IPS-NIHi7 (cell line): ENCODE measurements around the gene RAB3GAP2.
"Not testable (repeated sequence)": the region's sequence is repeated elsewhere in the genome, so short reads cannot be mapped to it uniquely, and the experiment has no call there.

Source experiments
- DNase-seq: peaks from one replicate; pipeline ENCODE4 v3.0.0; 2012; ENCODE audit warnings: mixed read lengths; ENCODE audit errors: extremely low spot score

Gene RAB3GAP2

GRCh38 chr1:220272047-220272840 is at the start of gene RAB3GAP2:
TSS of gene RAB3GAP2 (minus strand) at chr1:220272453. CDS start at chr1:220272337, 116 bp downstream.
- peak; percentile 98 for DNase-seq

GRCh38 chr1:220321758-220322157 is 49.5 kb upstream of the RAB3GAP2 start:
- no peak for DNase-seq

GRCh38 chr1:220320709-220321108 is 48.5 kb upstream of the RAB3GAP2 start:
- DNase-seq = no peak

DNA sequence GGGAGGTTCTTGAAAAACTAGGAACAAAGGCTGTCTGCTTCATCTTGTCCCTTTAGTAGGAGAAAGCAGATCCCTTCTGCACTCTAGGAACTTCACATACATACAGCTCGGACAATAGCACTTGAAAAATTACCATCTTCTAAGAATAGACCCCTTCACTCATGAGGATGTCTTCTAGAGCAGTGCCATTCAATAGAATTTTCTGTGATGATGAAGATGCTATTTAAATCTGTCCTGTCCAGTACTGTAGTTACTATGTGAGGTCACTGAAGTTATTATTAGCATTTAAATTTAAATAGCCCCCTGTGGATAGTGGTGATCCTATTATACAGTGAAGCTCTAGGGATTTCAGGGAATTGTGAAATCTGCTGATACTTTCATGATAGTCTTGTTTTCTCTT is 46.4 kb upstream of the RAB3GAP2 start:
- no peak for DNase-seq

DNA sequence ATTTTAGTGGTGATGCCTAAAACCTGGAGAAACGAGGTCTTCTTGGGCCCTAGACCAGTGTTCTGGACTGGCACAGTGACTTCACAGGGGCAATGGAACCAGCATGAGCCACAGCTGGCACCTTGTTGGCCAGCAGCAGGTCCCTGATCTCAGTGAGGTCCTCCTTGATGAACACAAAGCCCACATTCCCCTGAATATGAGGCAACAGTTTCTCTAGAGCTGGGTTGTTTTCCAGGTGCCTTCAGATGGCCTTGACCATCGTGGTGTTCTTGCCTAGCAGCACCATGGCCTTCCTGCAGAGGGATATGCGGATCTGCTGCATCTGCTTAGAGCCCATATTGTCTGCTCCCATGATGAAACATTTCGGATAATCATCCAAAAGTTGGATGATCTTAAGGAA is 44.9 kb upstream of the RAB3GAP2 start:
- DNase-seq = no peak

DNA sequence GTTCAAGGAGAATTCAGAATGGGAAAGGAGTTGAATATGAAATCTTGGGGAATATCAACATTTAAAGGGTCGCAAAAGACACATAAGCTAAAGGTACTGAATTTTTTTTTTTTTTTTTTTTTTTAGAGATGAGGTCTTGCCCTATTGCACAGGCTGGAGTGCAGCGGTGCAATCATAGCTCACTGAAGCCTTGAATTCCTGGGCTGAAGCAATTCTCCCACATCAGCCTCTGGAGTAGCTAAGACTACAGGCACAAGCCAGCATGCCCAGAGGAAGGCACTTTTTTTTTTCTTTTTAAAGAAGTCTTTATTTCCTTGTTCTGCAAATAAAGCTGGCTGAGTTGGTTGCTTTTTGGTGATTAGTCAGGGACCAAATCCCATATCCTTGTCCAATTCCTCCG is 44.1 kb upstream of the RAB3GAP2 start:
- no peak for DNase-seq

GRCh38 chr1:220315070-220315839 is 43.0 kb upstream of the RAB3GAP2 start:
- DNase-seq = no peak

GRCh38 chr1:220313576-220313975 is 41.3 kb upstream of the RAB3GAP2 start:
- DNase-seq = peak; percentile 49

- DNase-seq = not testable (repeated sequence)
Measured at GRCh38 chr1:220310147-220310546, 37.9 kb upstream of the RAB3GAP2 start.

GRCh38 chr1:220307607-220308006 is 35.4 kb upstream of the RAB3GAP2 start:
- DNase-seq = no peak

- DNase-seq = no peak
Measured at GRCh38 chr1:220306339-220306738, 34.1 kb upstream of the RAB3GAP2 start.

GRCh38 chr1:220303871-220304270 is 31.6 kb upstream of the RAB3GAP2 start:
- DNase-seq = no peak

- no peak for DNase-seq
Measured at GRCh38 chr1:220301630-220302029, 29.4 kb upstream of the RAB3GAP2 start.

- DNase-seq = peak; percentile 37
Measured at GRCh38 chr1:220300442-220301121, 28.3 kb upstream of the RAB3GAP2 start.

GRCh38 chr1:220299337-220299736 is 27.1 kb upstream of the RAB3GAP2 start:
- no peak for DNase-seq

DNA sequence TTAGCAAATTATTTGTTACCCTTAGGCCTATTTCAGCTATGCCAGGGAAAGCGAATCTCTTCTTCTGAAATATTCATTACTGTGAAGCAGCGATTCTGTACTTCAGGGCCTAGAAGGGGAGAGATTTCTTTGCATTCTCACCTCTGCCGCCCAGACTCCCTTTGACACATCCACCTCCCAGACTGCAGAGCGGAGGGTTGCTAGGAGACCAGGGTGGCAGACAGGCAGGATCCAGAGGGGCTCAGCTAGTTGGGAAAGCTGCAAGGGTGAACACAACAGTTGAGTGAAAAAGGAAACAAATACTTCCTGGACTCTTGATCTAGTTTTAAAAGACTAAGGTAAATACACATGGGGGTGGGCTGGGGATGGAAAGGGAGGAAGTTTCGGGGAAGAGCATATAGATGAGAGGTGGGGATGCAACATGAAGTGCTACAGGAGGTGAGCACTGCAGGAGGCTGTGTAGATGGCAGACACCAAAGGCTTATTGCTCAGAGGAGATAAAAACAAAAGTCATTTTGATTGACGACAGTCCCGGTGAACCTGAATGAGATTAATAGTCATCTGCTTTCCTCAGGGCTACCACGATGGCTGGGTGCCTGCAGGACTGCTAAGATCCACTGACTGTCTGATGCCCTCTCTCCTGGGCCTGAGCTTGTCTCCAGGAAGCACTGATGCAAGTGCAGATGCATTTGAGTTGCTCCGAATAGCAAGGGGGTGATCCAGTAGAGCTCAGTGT is 26.4 kb upstream of the RAB3GAP2 start:
- peak; percentile 23 for DNase-seq

DNA sequence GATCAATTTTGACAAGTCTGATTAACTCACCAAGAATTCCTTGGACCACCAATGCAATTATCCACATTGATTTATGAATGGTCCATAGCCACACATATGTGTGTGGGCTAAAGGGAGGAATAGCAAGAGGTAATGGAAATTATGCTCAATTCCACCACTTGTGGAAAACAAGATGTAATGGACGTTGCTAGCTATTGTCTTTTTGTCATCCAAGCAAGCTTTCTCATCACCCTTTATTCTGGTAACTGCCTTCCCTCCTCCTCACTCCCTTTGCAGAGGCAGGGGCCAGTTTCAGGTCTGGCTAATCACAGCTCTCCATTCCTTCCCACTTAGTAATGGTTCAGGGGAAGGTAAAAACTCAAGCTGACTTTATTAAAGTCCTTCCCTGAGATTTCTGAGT is 24.7 kb upstream of the RAB3GAP2 start:
- no peak for DNase-seq

DNA sequence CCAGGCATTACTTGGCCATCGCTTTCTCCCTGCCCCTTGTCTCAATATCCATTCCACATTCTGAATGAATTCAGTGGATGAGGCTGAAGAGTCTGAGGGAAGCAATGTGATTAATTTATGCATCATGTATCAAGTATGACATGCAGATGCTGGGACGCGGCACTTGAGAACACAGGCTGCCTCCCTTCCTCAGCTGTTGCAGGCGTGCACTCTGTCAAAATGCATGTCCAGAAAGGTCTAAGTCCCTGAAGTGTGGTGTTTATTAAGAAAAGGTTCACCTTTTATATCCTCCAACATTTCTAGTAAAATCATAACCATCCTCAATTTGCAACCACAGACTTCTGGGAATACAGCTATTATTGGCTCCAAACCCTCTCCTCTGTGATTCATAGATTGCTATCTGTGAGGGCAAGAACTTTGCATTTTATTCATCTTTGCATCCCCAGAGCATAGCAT is 22.6 kb upstream of the RAB3GAP2 start:
- DNase-seq = no peak

DNA sequence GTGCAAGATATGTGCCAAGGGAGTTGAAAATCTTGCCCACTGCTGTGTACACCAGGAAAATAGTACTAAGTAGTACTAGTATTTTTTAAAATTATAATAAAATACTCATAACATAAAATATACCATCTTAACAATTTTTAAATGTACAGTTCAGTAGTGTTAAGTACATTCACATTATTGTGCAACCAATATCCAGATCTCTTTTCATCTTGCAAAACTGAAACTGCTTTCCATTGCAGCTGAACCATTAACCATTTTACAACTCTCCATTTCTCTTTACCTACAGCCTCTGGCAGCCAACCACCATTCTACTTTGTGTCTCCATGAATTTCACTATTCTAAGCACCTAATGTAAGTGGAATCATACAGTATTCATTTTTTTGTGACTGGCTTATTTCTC is 19.3 kb upstream of the RAB3GAP2 start:
- DNase-seq = no peak

- no peak for DNase-seq
Measured at GRCh38 chr1:220290140-220290761, 18.0 kb upstream of the RAB3GAP2 start.

GRCh38 chr1:220287129-220287528 is 14.9 kb upstream of the RAB3GAP2 start:
- no peak for DNase-seq
